Right lobe of liver (tissue), 6 donors: ENCODE measurements around the gene RXFP4. TPM values are rescaled to one million over a fixed set of nuclear protein-coding genes. Genes with fewer than 3 reads are reported as not detected.

Source experiments
- ATAC-seq, 4 donors: fragments of 200-7000 bp; cut with Tn5 transposase; one replicate each; pipeline ENCODE4 v1.9.1; 2020; ENCODE audit warnings: mild to moderate bottlenecking in 4 of 4, moderate library complexity in 4 of 4
- DNase-seq, 3 donors: peaks; one replicate each; pipeline ENCODE4 v3.0.0-alpha.2; 2020
- H3K27ac ChIP-seq, 3 donors: fragments of 200-600 bp; one replicate each; pipeline ENCODE4 v1.8.0; 2022
- H3K27me3 ChIP-seq, 2 donors: fragments of 200-600 bp; one replicate each; pipeline ENCODE4 v1.8.0; 2022
- H3K36me3 ChIP-seq, 4 donors: fragments of 200-600 bp; sonication (generic) in 1 of 4; one replicate each; pipeline versions ENCODE4 v1.5.1 to v1.8.0; 2017 to 2022; ENCODE audit warnings: control low read depth in 1 of 4
- H3K4me1 ChIP-seq, 4 donors: fragments of 200-600 bp; sonication (generic) in 1 of 4; one replicate each; pipeline versions ENCODE4 v1.5.1 to v1.8.0; 2017 to 2022; ENCODE audit warnings: control low read depth in 1 of 4
- H3K4me3 ChIP-seq, 3 donors: fragments of 200-600 bp; one replicate each; pipeline ENCODE4 v1.8.0; 2022
- H3K9me3 ChIP-seq, 4 donors: fragments of 200-600 bp; sonication (generic) in 1 of 4; one replicate each; pipeline versions ENCODE4 v1.5.1 to v1.8.0; 2017 to 2022; ENCODE audit warnings: control low read depth in 1 of 4
- POLR2A ChIP-seq: fragments of 450-650 bp; IDR thresholded peaks from one replicate; pipeline ENCODE4 v1.6.1; 2017; ENCODE audit warnings: antibody characterized with exemption, mild to moderate bottlenecking
- WGBS: methylation state at CpG from one replicate; pipeline ENCODE4 v1.1.6; 2018; ENCODE audit warnings: low coverage, low lambda C conversion rate; ENCODE audit not compliant: insufficient coverage; ENCODE audit errors: missing lambda C conversion rate; 5-methylcytosine and 5-hydroxymethylcytosine counted together
- intact Hi-C, 2 donors: fragments of 100-400 bp; cut with DNase I; formaldehyde crosslinking; loops; one replicate each; pipeline versions ENCODE4 v1.11.2 to v1.14.1; 2022
- total RNA-seq, 6 experiments: library from RNA; depleted of rRNA in 2 of 6; stranded (reverse); fragments of >200 nt in 2 of 6; fragmentation: NEBNext Ultra II Directional in 3 of 6; extraction: Animal tissue kit (Norgen Biotek cat#: 25700) in 3 of 6; gene quantifications; one replicate each; pipeline versions ENCODE4 v1.1.0 to v1.2.4, GENCODE V29; 2016 to 2023
- TF ChIP-seq, protein P1 (sequence below), 4 donors: fragments of 200-600 bp in 3 of 4; fragments of 450-650 bp in 1 of 4; IDR thresholded peaks; one replicate each; pipeline versions ENCODE4 v1.5.1 to v1.8.0; 2016 to 2022; ENCODE audit warnings: antibody characterized with exemption in 4 of 4, mild to moderate bottlenecking in 2 of 4
- donor health status: DM: no; HTN: yes; CAD: no.
- donor health status: DM: no; HTN: no; CAD: no.
- donor health status: DM: no; HTN: no; CAD: no.
- donor health status: DM: no; HTN: yes; CAD: no.
- donor health status: DM: no; HTN: yes; CAD: no.

The RXFP4 gene
- total RNA-seq, 6 experiments from 2014 or later, result not detected

DNA sequence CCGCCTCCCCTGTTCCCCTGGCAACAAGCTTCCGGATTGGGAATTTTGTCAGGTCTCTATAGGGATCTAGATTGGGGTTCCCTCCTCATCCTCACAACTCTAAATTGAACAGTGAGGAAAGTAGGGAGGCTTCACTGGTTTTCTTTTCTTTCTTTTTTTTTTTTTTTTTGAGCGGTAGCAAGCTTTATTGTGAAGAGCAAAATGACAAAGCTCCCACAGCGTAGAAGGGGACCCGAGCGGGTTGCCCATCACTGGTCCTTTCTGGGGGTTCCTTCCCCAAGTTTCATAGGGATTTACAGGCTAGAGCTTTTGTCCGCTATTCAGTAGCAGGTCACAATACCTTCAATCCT is 26.6 kb downstream of the RXFP4 start:
- ATAC-seq (no peak), DNase-seq (no peak)
- Histone ChIP-seq H3K4me1 (peaks cover 0 to 22% (median 5%) of the 10 kb centered on the region in 4 donors), H3K27ac (peak overlapping the region in 2 of 3 donors; percentile 51 to 73), H3K9me3 (no peaks in the 10 kb centered on the region), H3K4me3 (no peak overlapping the region), H3K27me3 (no peaks in the 10 kb centered on the region), H3K36me3 (peaks cover 0 to 15% (median 2%) of the 10 kb centered on the region in 4 donors)
- intact Hi-C loops, result no loop called here
- 92% methylated on average over 7 of the region's 7 CpGs for WGBS
- TF ChIP-seq, protein P1, sequence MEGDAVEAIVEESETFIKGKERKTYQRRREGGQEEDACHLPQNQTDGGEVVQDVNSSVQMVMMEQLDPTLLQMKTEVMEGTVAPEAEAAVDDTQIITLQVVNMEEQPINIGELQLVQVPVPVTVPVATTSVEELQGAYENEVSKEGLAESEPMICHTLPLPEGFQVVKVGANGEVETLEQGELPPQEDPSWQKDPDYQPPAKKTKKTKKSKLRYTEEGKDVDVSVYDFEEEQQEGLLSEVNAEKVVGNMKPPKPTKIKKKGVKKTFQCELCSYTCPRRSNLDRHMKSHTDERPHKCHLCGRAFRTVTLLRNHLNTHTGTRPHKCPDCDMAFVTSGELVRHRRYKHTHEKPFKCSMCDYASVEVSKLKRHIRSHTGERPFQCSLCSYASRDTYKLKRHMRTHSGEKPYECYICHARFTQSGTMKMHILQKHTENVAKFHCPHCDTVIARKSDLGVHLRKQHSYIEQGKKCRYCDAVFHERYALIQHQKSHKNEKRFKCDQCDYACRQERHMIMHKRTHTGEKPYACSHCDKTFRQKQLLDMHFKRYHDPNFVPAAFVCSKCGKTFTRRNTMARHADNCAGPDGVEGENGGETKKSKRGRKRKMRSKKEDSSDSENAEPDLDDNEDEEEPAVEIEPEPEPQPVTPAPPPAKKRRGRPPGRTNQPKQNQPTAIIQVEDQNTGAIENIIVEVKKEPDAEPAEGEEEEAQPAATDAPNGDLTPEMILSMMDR (IDR thresholded peaks at IDR 0.05), result no peak
- TF ChIP-seq POLR2A, result no peak

GRCh38 chr1:155968670-155969069 is 27.2 kb downstream of the RXFP4 start:
- intact Hi-C loops, result no loop called here
- Histone ChIP-seq H3K4me3 (no peak overlapping the region), H3K36me3 (peaks cover 0 to 15% (median 2%) of the 10 kb centered on the region in 4 donors), H3K27me3 (no peaks in the 10 kb centered on the region), H3K27ac (peak overlapping the region in 1 of 3 donors; percentile 51), H3K4me1 (peaks cover 0 to 22% (median 5%) of the 10 kb centered on the region in 4 donors), H3K9me3 (no peaks in the 10 kb centered on the region)
- no peak for ATAC-seq
- DNase-seq, result no peak
- WGBS, result 72% methylated on average over 2 of the region's 3 CpGs
- TF ChIP-seq, protein P1 (IDR thresholded peaks at IDR 0.05), result no peak
- no peak for TF ChIP-seq POLR2A

GRCh38 chr1:155969377-155969791 is 27.9 kb downstream of the RXFP4 start:
- peaks cover 0 to 22% (median 5%) of the 10 kb centered on the region in 4 donors for H3K4me1 ChIP-seq

DNA sequence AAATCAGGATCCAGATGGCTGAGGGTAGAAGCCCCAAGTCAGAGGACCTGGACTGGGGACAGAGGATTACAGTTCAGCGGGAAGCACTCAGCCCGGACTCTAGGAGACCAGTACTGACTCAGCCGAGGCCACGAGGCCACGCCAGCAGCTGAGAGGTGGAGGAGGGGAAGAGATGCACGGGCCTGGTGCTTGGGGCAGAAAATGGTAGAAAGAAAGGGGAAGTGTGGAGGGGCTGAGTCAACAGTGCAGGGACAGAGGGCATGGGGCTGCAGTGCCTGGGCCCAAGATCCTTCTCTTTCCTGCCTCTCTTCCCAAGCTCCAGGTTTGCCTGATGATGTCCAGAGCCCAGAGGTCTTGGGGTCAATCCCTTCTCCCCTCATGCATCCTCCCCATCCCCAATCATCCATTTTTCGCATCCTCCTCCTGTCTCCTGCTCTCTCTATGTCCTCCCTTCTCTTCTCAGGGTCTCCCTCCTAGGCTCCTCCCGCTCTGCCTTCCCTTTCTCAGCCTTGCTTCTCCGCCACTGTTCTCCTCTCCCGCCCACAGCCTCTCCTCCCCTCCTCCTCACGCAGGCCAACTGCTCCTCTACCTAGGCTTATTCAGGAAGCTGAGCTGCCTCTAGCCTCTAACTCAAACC is 29.2 kb downstream of the RXFP4 start:
- peak in 2 of 3 donors; percentile 66 to 77 for DNase-seq
- no peaks in the 10 kb centered on the region for H3K27me3 ChIP-seq
- peaks cover 0 to 22% (median 5%) of the 10 kb centered on the region in 4 donors for H3K4me1 ChIP-seq
- H3K9me3 ChIP-seq, result no peaks in the 10 kb centered on the region
- 55% methylated on average over 7 of the region's 11 CpGs for whole genome bisulfite sequencing
- TF ChIP-seq, protein P1 (IDR thresholded peaks at IDR 0.05), result no peak
- no peak for TF ChIP-seq POLR2A
- no peak overlapping the region for H3K27ac ChIP-seq
- intact Hi-C loops, result no loop called here
- peak; percentile 49 to 67 (median 54) for ATAC-seq
- peaks cover 0 to 2% (median under 1%) of the 10 kb centered on the region in 4 donors for H3K36me3 ChIP-seq
- no peak overlapping the region for H3K4me3 ChIP-seq

More at GRCh38 chr1:155969377-155969791, 27.9 kb downstream of the RXFP4 start:
- WGBS, result 91% methylated on average over 3 of the region's 9 CpGs
- ATAC-seq (no peak), DNase-seq (no peak)
- Histone ChIP-seq H3K27me3 (no peaks in the 10 kb centered on the region), H3K4me3 (no peak overlapping the region), H3K36me3 (peaks cover 0 to 13% (median 2%) of the 10 kb centered on the region in 4 donors), H3K9me3 (no peaks in the 10 kb centered on the region), H3K27ac (no peak overlapping the region)
- no peak for TF ChIP-seq POLR2A
- TF ChIP-seq, protein P1 (IDR thresholded peaks at IDR 0.05), result no peak
- intact Hi-C loops, result no loop called here
